HG02943 (cell line): ENCODE results near the gene RNF215.

Experiments used
- ATAC-seq: cut with Tn5 transposase; IDR thresholded peaks from one replicate; pipeline ENCODE4 v1.9.1; 2021; ENCODE audit warnings: mild to moderate bottlenecking, low read depth, moderate library complexity; ENCODE audit not compliant: unreplicated experiment

RNF215 gene

GRCh38 chr22:30334646-30335045 is 52.6 kb downstream of the RNF215 start:
- no peak for ATAC-seq

GRCh38 chr22:30333707-30334087 is 53.5 kb downstream of the RNF215 start:
- no peak for ATAC-seq

GRCh38 chr22:30332994-30333706 is 54.1 kb downstream of the RNF215 start:
- ATAC-seq = no peak

GRCh38 chr22:30332551-30332950 is 54.7 kb downstream of the RNF215 start:
- no peak for ATAC-seq
